Left ventricle myocardium superior (tissue), 1 donor: Measurements from ENCODE around the gene NEIL3. TPM values are rescaled to one million over a fixed set of nuclear protein-coding genes. Genes with fewer than 3 reads are reported as not detected.
A peak's percentile ranks its signal among the peaks of the same experiment; 100 is the strongest.

Experiments used
- ATAC-seq: fragments of 200-7000 bp; cut with Tn5 transposase; one replicate; pipeline ENCODE4 v1.9.1; 2020; ENCODE audit warnings: mild to moderate bottlenecking, moderate library complexity
- DNase-seq: peaks from one replicate; pipeline ENCODE4 v3.0.0-alpha.2; 2020
- intact Hi-C: fragments of 100-400 bp; cut with micrococcal nuclease; formaldehyde crosslinking; loops from one replicate; pipeline ENCODE4 v1.11.0; 2022
- long read RNA-seq: library from polyadenylated mRNA; unstranded; transcript quantifications from one replicate; pipeline ENCODE4 v2.0.0, GENCODE V29; 2021
- total RNA-seq: library from RNA; stranded (reverse); fragmentation: NEBNext Ultra II Directional; extraction: Animal tissue kit (Norgen Biotek cat#: 25700); gene quantifications from one replicate; pipeline ENCODE4 v1.2.1, GENCODE V29; 2021
- donor health status: DM: no; HTN: yes; CAD: no; lungs with severe emphysema.

Gene NEIL3, protein sequence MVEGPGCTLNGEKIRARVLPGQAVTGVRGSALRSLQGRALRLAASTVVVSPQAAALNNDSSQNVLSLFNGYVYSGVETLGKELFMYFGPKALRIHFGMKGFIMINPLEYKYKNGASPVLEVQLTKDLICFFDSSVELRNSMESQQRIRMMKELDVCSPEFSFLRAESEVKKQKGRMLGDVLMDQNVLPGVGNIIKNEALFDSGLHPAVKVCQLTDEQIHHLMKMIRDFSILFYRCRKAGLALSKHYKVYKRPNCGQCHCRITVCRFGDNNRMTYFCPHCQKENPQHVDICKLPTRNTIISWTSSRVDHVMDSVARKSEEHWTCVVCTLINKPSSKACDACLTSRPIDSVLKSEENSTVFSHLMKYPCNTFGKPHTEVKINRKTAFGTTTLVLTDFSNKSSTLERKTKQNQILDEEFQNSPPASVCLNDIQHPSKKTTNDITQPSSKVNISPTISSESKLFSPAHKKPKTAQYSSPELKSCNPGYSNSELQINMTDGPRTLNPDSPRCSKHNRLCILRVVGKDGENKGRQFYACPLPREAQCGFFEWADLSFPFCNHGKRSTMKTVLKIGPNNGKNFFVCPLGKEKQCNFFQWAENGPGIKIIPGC
- total RNA-seq: 0.10 TPM
- long read RNA-seq: 0 reads

DNA sequence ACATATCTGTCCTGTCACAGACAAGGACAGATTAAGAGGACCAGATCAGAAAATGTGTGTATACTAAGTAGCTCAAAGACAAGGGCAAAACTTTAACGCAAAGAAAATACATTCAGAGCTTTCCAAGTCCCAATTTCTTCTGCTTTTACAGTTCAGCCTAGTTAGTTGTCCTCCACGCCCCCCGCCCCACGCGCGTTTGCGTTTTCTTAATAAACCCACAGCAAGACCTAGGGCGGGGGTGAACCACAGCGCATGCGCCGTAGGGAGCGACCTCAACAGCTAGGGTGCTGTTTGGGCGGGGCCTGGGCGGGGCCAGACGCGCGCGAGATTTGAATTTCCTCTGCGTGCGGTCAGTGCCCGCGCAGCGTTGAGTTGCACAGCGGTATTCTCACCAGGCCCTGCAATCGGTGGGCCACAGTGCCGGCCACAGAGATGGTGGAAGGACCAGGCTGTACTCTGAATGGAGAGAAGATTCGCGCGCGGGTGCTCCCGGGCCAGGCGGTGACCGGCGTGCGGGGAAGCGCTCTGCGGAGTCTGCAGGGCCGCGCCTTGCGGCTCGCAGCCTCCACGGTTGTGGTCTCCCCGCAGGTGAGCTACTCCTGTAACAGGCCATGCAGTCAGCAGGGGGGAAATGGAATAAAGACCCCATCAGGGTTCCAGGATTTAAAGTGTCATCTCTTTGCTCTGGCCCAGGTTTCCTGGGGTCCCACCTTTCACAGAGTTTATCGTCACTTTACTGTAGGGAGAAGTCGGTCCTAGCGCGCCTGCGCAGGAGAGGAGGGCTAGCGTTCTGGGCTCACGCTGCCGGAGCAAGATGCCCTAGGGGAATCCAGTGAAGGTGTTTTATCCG, at the start of gene NEIL3:
TSS of gene NEIL3 (plus strand) at position 353 of the 850 bp plus-strand sequence. CDS start at position 433, 80 bp downstream.
- intact Hi-C loops: no loop called here
- ATAC-seq (peak; percentile 100), DNase-seq (peak; percentile 96)

DNA sequence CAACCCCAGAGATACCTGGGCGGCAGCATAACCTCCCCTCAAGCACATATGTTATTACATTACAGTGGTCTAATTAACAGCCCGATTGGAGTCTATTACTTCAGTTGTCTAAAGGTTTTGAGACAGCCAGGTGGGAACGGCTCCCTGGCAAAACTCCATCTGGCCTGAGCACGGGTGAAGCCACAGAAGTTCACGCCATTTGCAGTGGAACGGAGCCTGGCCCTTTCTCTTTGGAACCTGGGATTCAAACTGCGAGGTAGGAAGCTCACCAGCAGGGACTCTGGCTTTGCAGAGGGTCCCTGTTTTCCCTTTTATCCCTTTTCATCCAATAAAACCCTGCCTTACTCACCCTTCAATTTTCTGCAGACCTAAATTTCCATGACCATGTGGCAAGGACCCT, 45.9 kb upstream of the NEIL3 start:
- intact Hi-C loops: no loop called here
- ATAC-seq: no peak
- DNase-seq: no peak

DNA sequence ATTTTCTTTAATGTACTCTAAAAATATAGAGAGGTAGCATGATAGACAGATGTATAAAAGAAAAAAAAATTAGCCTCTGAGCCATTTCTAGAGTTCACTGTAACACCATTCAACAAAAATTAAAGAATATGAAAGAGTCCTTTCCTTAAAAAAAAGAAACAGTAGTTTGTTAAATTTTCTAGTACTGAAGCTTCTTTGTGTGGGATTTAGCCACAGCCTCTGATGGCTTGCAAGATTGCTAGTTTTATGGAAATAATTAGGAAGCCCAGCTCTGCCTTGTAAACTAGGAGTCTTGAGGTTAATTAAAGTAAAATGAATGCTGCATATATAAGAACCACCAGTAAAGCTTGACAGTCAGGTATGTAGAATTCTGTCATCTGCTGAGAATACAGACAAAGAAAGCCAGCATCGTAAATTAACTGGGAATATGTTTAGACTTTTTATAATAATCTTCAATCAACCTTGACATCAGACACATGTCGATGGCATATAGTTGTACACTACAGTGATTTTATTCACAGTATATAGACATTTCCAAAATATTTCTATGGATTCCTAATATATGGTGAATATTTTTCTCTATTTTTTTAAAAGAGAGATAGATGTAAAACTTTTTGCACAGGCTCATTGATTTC, 44.8 kb upstream of the NEIL3 start:
- DNase-seq (no peak), ATAC-seq (no peak)
- intact Hi-C loops: no loop called here

DNA sequence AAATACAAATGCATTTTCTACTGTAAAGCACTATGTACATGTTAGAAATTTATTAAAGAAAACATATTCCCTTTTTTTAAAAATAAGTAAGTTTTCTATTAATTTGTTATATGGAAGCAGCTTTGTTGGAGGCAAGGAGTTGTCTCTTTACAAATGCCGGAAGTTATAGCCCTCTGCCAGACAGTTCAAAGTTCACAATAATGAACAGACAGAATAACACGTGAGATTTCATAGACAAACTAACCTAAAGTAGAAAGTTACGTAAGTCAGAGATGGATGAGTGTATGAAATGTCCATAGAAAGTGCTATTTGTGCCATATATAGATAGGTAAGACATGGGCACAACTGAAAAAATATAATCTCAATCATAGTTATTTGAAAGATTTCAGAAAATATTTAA, 43.9 kb upstream of the NEIL3 start:
- ATAC-seq (no peak), DNase-seq (no peak)
- intact Hi-C loops: no loop called here

DNA sequence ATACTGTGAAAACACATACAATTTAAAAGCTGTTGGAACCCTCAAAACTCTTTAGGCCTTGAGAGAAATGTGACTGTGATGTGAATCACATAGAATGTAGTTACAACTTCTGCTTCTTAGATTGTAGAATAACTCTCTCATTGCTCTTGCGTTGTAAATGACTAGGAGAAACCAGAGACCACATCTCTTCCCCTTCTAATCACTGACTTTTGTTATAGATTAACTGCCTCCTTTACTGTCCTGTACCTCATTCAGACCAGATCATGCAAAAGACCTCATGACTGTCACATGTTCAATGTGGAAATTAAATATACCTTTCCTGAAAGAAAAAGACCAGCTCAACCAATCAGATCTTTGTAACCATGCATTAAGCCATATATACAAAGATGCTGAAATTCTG, 43.2 kb upstream of the NEIL3 start:
- DNase-seq (no peak), ATAC-seq (no peak)
- intact Hi-C loops: no loop called here

DNA sequence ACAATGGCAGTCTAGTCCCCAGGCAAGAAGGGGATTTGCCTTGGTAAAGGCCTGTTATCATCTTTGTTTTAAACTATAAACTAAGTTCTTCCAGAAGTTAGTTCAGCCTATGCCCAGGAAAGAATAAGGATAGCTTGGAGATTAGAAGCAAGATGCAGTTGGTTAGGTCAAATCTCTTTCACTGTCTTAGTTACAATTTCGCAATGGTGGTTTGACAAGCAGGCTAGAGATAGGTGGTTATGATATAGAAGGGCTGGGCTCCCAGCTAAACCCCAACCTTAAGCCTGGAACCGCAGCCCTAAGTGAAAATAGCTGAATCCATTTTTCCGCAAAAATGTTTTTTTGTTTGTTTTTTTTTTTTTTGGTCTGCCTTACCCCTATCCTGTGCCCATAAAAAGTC, 41.8 kb upstream of the NEIL3 start:
- intact Hi-C loops: no loop called here
- no peak for ATAC-seq
- no peak for DNase-seq

DNA sequence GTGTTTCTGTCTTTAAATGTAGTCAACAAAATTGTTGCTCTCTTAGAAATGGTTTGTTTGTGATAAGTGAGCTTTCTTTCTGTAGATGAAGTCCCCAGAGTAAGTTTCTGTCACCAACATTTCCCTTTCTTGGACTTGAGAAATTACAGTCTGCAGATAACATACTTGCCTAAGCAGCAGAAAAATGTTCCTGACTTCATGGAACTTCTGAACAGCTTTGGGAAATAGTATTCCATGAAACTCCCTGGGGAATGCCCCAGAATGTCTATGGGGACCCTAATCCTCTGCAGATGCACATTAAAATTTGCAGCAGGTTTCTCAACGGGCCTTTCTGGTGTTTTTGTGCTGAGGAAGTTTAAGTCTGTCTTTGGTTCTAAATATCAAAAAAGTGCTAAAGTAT, 38.6 kb upstream of the NEIL3 start:
- peak; percentile 52 for ATAC-seq
- DNase-seq: no peak
- intact Hi-C loops: no loop called here

DNA sequence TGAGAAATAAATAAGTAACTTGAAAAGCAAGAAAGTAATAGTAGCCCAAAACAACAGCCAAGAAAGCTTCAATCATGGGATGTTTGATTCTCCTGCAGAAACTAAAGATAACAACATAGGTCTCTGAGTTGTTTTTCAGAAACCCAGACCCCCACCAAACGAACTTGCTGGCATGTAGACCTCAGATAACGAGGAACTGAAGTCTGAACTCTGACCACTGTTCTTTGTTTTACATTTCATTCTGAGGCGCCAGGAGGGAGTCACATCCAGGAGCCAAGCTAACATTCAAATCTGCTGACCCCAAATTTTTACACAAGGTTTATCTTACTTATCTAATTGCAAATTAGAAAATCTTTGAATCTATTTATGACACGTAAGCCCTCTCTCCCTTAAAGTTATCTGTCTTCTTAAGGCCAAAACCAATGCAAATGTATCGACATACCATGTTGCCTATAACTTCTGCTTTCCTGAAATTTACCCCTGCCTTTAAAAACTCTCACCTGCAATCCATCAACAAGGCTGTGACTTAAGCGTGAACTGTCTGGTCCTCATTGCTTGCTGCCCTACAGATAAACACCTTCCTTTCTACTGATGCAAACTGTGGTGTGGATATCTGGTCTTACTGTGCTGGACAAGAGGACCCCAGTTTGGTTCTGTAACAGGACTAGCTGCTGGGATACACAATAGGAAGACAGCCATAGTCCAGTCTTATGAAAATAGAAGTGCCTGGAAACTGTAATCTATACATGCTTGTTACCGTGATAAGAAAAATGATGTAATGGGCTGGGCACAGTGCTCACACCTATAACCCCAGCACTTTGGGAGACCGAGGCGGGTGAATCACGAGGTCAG, 37.5 kb upstream of the NEIL3 start:
- intact Hi-C loops: no loop called here
- ATAC-seq (no peak), DNase-seq (no peak)

DNA sequence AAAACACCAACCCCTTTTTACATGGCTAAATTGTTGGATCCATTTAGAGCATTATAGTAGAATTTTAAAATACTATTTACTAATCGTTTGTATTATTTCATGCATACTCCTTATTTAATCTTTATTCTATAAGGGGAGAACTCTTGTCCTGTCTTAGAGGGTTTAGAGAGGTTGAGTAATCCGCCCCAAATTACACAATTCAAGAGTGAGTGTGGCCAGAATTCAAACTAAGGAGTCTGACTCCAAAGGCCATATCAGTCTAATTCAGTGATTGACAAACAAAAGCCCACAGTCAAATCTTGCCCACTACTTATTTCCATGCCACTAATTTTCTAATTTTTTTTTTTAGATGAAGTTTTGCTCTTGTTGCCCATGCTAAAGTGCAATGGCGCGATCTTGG, 33.7 kb upstream of the NEIL3 start:
- DNase-seq (no peak), ATAC-seq (no peak)
- intact Hi-C loops: no loop called here

DNA sequence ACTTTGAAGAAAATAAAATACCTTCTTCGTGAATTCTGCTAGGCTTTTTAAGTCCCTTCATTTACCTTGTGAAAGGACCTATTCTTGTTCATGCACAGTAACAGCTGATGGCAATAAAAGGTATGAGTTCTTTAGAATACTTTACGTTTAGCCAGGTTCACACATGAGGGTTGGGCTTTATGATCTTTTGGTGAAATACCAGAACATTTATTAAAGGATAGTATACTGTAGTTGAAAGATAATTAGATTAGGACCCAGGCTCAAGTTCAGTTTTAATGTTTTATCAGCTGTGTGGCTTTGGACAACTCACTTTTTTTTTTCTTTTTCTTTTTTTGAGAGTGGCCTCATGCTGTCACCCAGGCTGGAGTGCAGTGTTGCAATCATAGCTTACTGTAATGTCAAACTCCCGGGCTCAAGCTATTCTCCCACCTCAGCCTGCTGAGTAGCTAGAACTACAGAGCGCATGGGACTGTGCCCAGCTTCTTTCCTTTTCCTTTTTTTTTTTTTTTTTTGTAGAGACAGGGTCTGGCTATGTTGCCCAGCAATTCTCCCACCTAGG, 28.2 kb upstream of the NEIL3 start:
- intact Hi-C loops: no loop called here
- ATAC-seq (peak; percentile 41), DNase-seq (no peak)

DNA sequence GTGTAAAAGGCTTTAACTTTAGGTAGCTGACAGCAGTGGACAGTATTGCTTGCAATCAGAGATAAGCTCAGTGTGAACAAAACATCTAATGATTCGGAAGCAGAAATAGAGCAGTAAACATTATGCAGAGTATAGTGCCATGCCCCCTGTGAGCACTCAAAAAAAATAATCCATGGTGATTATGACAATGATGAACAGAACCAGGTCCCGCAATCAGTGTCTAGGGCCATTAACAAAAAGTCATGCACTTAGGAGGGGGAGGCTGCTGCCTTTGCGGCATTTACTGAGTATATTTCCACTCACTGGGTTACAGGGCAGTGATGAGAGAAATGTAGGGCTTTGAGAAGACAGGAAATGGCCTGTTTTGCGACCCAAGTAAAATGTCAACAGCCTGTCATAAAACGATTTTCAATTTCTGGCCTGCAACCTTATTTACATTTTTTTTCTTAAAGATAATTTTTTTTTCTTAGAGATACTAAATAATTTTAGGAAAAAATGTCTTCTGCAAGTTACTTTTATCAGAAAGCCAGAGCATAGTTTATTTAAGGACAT, 27.3 kb upstream of the NEIL3 start:
- no peak for DNase-seq
- intact Hi-C loops: no loop called here
- no peak for ATAC-seq

DNA sequence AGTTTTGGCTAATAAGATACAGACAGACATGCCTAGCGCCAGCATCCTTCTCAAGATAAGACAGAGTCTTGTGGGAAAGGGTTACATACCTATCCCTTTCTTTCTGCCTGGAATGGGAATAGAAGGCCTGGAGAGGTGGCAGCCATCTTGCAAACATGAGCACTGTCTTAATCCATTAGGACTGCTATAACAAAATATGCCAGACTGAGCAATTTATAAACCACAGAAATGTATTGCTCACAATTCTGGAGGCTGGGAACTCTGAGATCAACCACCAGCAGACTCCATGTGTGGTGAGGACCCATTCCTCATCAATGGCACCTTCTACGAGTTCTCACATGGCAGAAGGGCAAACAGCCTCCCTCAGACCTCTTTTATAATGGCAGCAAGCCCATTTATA, 26.5 kb upstream of the NEIL3 start:
- DNase-seq: no peak
- intact Hi-C loops: no loop called here
- ATAC-seq: no peak

DNA sequence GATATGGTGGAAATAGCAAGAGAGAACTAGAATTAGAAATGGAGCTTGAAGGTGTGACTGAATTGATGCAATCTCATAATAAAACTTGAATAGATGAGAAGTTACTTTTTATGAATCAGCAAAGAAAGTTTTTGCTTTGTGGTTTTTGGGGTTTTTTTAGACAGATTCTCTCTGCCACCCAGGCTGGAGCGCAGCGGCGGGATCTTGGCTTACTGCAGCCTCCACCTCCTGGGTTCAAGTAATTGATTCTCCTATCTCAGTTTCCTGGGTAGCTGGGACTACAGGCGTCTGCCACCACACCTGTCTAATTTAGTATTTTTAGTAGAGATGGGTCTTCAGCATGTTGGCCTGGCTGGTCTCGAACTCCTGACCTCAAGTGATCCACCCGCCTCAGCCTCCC, 23.7 kb upstream of the NEIL3 start:
- ATAC-seq: no peak
- intact Hi-C loops: no loop called here
- no peak for DNase-seq

DNA sequence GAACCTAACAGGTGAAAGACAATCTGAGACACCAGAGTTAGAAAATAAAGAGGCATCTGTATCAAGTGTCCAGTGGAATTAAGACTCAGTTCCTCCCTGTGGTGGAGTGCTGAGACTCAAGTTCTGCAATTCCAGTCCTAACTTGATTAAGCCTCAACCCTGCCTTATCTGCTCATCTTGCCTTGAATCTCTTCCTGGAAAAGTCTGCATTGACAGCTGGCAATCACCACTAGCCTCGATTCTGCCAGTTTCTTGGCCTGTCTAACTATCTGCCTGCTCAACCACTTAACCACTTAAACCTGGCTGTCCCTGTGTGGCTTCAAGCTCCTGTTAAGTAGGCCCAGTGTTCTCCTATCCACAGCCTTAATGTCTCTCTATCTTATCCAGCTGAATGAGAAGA, 22.4 kb upstream of the NEIL3 start:
- no peak for ATAC-seq
- intact Hi-C loops: no loop called here

DNA sequence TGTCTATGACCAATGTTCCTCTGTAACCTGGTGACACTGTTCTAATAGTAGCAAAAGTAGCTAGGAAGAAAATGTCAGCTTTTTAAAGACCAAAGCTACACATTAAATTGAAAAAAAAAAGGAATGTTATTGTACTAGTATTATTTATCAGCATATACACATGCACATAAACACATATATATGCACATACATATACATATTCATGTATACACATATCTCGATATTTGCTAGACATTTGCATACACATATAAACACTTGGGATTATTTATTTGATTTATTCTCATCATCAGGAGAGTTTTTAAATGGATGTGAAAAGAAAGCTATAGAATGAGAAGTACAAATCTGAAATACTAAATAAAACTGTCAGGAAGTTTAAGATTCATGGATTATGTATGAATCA, 21.3 kb upstream of the NEIL3 start:
- intact Hi-C loops: no loop called here
- ATAC-seq (no peak), DNase-seq (no peak)

More for the DNA sequence above, 22.4 kb upstream of the NEIL3 start:
- no peak for DNase-seq

DNA sequence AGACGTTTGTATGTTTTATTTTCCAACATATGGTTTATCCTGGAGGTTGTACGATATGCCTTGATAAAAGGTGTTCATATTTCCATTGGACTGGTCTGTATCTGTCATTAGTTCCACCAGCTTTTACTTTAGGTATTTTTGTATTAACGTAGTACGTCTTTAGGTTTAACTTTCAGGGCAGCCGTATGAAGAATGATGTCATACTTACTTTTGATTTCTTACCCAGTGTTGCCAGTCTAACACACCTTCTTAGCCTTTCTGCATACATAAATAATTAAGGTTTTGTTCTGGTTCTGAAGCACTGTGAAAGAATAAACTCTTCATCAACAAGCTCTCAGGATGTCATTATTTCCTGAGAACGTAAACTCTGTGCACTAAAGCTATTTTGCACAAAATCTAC, 18.9 kb upstream of the NEIL3 start:
- ATAC-seq: no peak

DNA sequence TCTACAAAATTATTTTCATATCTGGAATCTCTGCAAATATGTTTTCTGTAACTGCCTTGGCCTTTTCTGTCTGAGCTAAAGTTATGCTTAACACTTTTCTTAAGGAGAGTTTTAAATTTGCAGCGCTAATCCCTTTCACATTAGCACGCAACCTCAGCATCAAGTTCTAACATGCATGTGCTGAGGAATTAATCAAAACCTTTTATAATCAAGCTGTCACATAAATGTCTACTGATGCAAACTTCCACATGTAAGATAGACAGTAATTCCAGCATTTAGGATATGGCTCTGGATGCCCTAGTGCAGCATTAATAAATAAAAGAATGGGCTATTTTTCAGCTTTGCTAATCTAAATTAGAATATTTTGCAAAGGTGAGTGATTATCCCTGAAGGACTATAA, 17.5 kb upstream of the NEIL3 start:
- no peak for ATAC-seq
- intact Hi-C loops: no loop called here
- DNase-seq: no peak

More for the DNA sequence above, 18.9 kb upstream of the NEIL3 start:
- DNase-seq: no peak
- intact Hi-C loops: no loop called here
